Measurements from ENCODE around the gene WDR48. TPM values are rescaled to one million over a fixed set of nuclear protein-coding genes. Genes with fewer than 3 reads are reported as not detected.

The WDR48 gene
- total RNA-seq, 2 experiments from 2014 or later, result 33.2 to 34.7 TPM

GRCh38 chr3:39080026-39080425 is 28.2 kb downstream of the WDR48 start:
- TF ChIP-seq CTCF (IDR thresholded peaks at IDR 0.05), result no peak
- H3K27ac Mint-ChIP-seq, result no peak overlapping the region
- ChIA-PET CTCF (interaction anchor here (0.7 to 1.6 kb wide), 3 partner anchors 28 to 298 kb away, joined by 3 to 4 read pairs (median 3); partner anchors contain the start of genes GORASP1 and TTC21A), POLR2A (no interaction called here)
- no peak for ATAC-seq
- peaks cover 35% of the 10 kb centered on the region for H3K36me3 Mint-ChIP-seq (ENCODE audit: low read depth)
- DNase-seq, result no peak
- H3K27me3 Mint-ChIP-seq, result no peaks in the 10 kb centered on the region
- H3K9me3 Mint-ChIP-seq, result no peaks in the 10 kb centered on the region
- H3K4me3 Mint-ChIP-seq, result no peak overlapping the region
- peaks cover 24% of the 10 kb centered on the region for H3K4me1 Mint-ChIP-seq (ENCODE audit: low read depth)
- intact Hi-C loops (cut with micrococcal nuclease), result no loop called here

- ATAC-seq, result peak; percentile 80
- intact Hi-C loops (cut with micrococcal nuclease), result no loop called here
- H3K4me3 Mint-ChIP-seq, result no peak overlapping the region
- DNase-seq, result no peak
- H3K27me3 Mint-ChIP-seq, result no peaks in the 10 kb centered on the region
- ChIA-PET CTCF (interaction anchor here (1.2 kb wide), 1 partner anchor 106 kb away, joined by 3 read pairs; no protein-coding TSS in a partner anchor), POLR2A (interaction anchor here (1.8 kb wide), 1 partner anchor 23 kb away, joined by 4 read pairs; no protein-coding TSS in a partner anchor)
- H3K36me3 Mint-ChIP-seq (ENCODE audit: low read depth), result peaks cover 28% of the 10 kb centered on the region
- H3K9me3 Mint-ChIP-seq, result no peaks in the 10 kb centered on the region
- peak overlapping the region; percentile 81 for H3K27ac Mint-ChIP-seq
- TF ChIP-seq CTCF (IDR thresholded peaks at IDR 0.05), result no peak
- peaks cover 17% of the 10 kb centered on the region for H3K4me1 Mint-ChIP-seq (ENCODE audit: low read depth)
Observed at GRCh38 chr3:39082666-39083313, 31.0 kb downstream of the WDR48 start.

- no peak overlapping the region for H3K4me3 Mint-ChIP-seq
- ChIA-PET CTCF (interaction anchor here (1.4 to 1.9 kb wide), 2 partner anchors 15 to 43 kb away, joined by 3 to 6 read pairs; no protein-coding TSS in a partner anchor), POLR2A (no interaction called here)
- intact Hi-C loops (cut with micrococcal nuclease), result no loop called here
- no peak overlapping the region for H3K27ac Mint-ChIP-seq
- peaks cover 18% of the 10 kb centered on the region for H3K4me1 Mint-ChIP-seq (ENCODE audit: low read depth)
- ATAC-seq (no peak), DNase-seq (no peak)
- no peaks in the 10 kb centered on the region for H3K9me3 Mint-ChIP-seq
- H3K27me3 Mint-ChIP-seq, result no peaks in the 10 kb centered on the region
- no peak for TF ChIP-seq CTCF (IDR thresholded peaks at IDR 0.05)
- H3K36me3 Mint-ChIP-seq (ENCODE audit: low read depth), result peaks cover 27% of the 10 kb centered on the region
Observed at GRCh38 chr3:39086144-39086543, 34.3 kb downstream of the WDR48 start.

GRCh38 chr3:39088456-39088855 is 36.6 kb downstream of the WDR48 start:
- Mint-ChIP-seq H3K9me3 (no peaks in the 10 kb centered on the region), H3K27me3 (no peaks in the 10 kb centered on the region), H3K27ac (no peak overlapping the region), H3K4me1 (ENCODE audit: low read depth) (peaks cover 3% of the 10 kb centered on the region), H3K36me3 (ENCODE audit: low read depth) (peaks cover 15% of the 10 kb centered on the region), H3K4me3 (no peak overlapping the region)
- intact Hi-C loops (cut with micrococcal nuclease), result no loop called here
- DNase-seq, result no peak
- ChIA-PET CTCF (no interaction called here), POLR2A (interaction anchor here (0.8 to 1.0 kb wide), 2 partner anchors 18 to 200 kb away, joined by 3 to 4 read pairs; no protein-coding TSS in a partner anchor)
- ATAC-seq, result no peak
- TF ChIP-seq CTCF (IDR thresholded peaks at IDR 0.05), result no peak

- Mint-ChIP-seq H3K27ac (no peak overlapping the region), H3K4me1 (ENCODE audit: low read depth) (peaks cover 2% of the 10 kb centered on the region), H3K9me3 (no peaks in the 10 kb centered on the region), H3K36me3 (ENCODE audit: low read depth) (peaks cover 15% of the 10 kb centered on the region), H3K27me3 (no peaks in the 10 kb centered on the region), H3K4me3 (no peak overlapping the region)
- ChIA-PET CTCF (no interaction called here), POLR2A (interaction anchor here (0.8 to 1.0 kb wide), 3 partner anchors 17 to 200 kb away, joined by 3 to 4 read pairs (median 4); partner anchors contain the start of genes GORASP1 and TTC21A)
- TF ChIP-seq CTCF (IDR thresholded peaks at IDR 0.05), result no peak
- no peak for ATAC-seq
- intact Hi-C loops (cut with micrococcal nuclease), result no loop called here
- no peak for DNase-seq
Observed at GRCh38 chr3:39088889-39089288, 37.1 kb downstream of the WDR48 start.
